ENCODE measurements around the gene ANKRD22.

Gene ANKRD22

DNA sequence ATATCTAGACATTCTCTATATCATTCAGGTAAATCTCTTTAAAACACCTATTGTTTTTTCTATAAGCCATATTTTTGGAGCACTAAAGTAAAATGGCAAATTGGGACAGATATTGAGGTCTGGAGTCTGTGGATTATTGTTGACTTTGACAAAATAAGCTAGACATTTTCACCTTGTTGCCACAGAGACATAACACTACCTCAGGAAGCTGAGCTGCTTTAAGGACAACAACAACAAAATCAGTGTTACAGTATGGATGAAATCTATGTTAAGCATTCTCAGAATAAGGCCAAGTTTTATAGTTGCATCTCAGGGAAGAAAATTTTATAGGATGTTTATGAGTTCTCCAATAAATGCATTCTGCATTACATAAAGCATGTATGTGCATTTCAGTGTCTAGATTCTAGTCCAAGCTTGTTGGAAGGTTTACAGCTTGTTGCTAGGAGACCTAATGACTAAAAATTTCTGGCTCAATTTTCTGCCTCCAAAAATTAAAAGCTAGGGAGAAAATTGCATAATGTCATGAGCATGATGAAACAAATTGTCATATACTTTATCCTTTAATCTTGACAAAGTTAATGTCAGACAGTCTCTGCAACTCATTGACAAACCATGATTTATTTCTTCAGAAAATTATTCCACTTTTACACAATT lies 30.8 kb downstream of the ANKRD22 start:
- H3K4me3 ChIP-seq (ENCODE audit: low read length) = no peak overlapping the region
- no peaks in the 10 kb centered on the region for H3K4me1 ChIP-seq (ENCODE audit: low read length)
- H3K27ac ChIP-seq (ENCODE audit: low read length) = no peak overlapping the region
- no peaks in the 10 kb centered on the region for H3K79me2 ChIP-seq (ENCODE audit: low read length)
- H3K4me2 ChIP-seq (ENCODE audit: low read depth, low read length) = no peak overlapping the region
- no peaks in the 10 kb centered on the region for H3F3A ChIP-seq (ENCODE audit: insufficient read depth, low read length)
- no peaks in the 10 kb centered on the region for H4K20me1 ChIP-seq (ENCODE audit: insufficient read depth, low read length)
- no peaks in the 10 kb centered on the region for H3K9me3 ChIP-seq (replicated peaks; ENCODE audit: insufficient read depth, low read length)
- TF ChIP-seq EZH2phosphoT487 (IDR thresholded peaks at IDR 0.05; ENCODE audit: low read length) (no peak), EZH2 (optimal IDR thresholded peaks at IDR 0.05; ENCODE audit: low read depth, low read length) (no peak)
- TF ChIP-seq, protein P1, sequence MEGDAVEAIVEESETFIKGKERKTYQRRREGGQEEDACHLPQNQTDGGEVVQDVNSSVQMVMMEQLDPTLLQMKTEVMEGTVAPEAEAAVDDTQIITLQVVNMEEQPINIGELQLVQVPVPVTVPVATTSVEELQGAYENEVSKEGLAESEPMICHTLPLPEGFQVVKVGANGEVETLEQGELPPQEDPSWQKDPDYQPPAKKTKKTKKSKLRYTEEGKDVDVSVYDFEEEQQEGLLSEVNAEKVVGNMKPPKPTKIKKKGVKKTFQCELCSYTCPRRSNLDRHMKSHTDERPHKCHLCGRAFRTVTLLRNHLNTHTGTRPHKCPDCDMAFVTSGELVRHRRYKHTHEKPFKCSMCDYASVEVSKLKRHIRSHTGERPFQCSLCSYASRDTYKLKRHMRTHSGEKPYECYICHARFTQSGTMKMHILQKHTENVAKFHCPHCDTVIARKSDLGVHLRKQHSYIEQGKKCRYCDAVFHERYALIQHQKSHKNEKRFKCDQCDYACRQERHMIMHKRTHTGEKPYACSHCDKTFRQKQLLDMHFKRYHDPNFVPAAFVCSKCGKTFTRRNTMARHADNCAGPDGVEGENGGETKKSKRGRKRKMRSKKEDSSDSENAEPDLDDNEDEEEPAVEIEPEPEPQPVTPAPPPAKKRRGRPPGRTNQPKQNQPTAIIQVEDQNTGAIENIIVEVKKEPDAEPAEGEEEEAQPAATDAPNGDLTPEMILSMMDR (IDR thresholded peaks at IDR 0.05; ENCODE audit: low read length) = no peak
- no peak for DNase-seq
- no peak overlapping the region for H2AFZ ChIP-seq (ENCODE audit: low read length)
- H3K36me3 ChIP-seq (replicated peaks; ENCODE audit: insufficient read depth, low read length) = no peaks in the 10 kb centered on the region
- no peak overlapping the region for H3K9ac ChIP-seq (ENCODE audit: low read length)
- H3K9me2 ChIP-seq (replicated peaks; ENCODE audit: insufficient read depth, low read length) = no peaks in the 10 kb centered on the region
- H3K27me3 ChIP-seq (replicated peaks; ENCODE audit: insufficient read depth, low read length) = no peaks in the 10 kb centered on the region

DNA sequence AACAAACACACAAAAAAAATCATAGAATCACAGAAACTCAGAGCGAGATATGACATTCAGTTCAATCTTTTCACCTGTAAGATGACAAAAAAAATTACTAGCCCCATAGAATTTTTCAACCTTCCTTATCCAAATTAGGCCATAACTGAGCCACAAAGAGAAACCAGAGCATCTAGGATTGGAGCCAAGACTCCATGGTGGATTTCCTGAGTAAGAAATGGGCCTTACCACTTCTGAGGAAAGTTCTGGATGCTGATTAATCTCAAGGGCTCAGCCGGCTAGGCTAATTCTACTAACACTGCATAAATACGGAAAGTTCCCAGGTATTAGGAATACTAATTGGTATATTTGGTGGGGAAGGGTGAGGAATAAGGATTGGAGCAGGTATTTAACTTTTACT lies 32.4 kb downstream of the ANKRD22 start:
- no peak overlapping the region for H3K27ac ChIP-seq (ENCODE audit: low read length)
- DNase-seq = no peak
- H3K9me3 ChIP-seq (replicated peaks; ENCODE audit: insufficient read depth, low read length) = no peaks in the 10 kb centered on the region
- H3F3A ChIP-seq (ENCODE audit: insufficient read depth, low read length) = no peaks in the 10 kb centered on the region
- no peaks in the 10 kb centered on the region for H3K9me2 ChIP-seq (replicated peaks; ENCODE audit: insufficient read depth, low read length)
- no peaks in the 10 kb centered on the region for H3K36me3 ChIP-seq (replicated peaks; ENCODE audit: insufficient read depth, low read length)
- no peaks in the 10 kb centered on the region for H4K20me1 ChIP-seq (ENCODE audit: insufficient read depth, low read length)
- no peak overlapping the region for H3K4me3 ChIP-seq (ENCODE audit: low read length)
- H3K27me3 ChIP-seq (replicated peaks; ENCODE audit: insufficient read depth, low read length) = no peaks in the 10 kb centered on the region
- H3K9ac ChIP-seq (ENCODE audit: low read length) = no peak overlapping the region
- H2AFZ ChIP-seq (ENCODE audit: low read length) = no peak overlapping the region
- no peaks in the 10 kb centered on the region for H3K4me1 ChIP-seq (ENCODE audit: low read length)
- TF ChIP-seq EZH2phosphoT487 (IDR thresholded peaks at IDR 0.05; ENCODE audit: low read length) (no peak), EZH2 (optimal IDR thresholded peaks at IDR 0.05; ENCODE audit: low read depth, low read length) (no peak)
- TF ChIP-seq, protein P1 (IDR thresholded peaks at IDR 0.05; ENCODE audit: low read length) = no peak
- H3K79me2 ChIP-seq (ENCODE audit: low read length) = no peaks in the 10 kb centered on the region
- H3K4me2 ChIP-seq (ENCODE audit: low read depth, low read length) = no peak overlapping the region

DNA sequence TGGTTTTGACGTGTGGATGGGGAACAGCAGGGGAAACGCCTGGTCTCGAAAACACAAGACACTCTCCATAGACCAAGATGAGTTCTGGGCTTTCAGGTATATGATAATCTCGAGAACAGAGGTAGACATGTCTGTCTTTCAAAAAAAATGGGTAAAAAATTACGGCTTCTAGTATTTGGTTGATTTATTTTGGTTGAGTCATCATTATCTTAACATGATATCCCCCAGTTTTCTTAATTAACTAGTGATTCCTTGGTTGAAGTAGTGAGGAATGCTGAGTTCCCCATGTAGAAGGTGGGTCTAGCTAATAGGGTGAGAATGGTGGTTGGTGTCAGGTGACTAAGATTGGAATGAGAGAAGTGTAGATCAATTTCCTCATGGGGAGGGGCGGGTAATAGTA lies 38.4 kb downstream of the ANKRD22 start:
- DNase-seq = no peak
- no peak overlapping the region for H2AFZ ChIP-seq (ENCODE audit: low read length)
- no peak overlapping the region for H3K4me2 ChIP-seq (ENCODE audit: low read depth, low read length)
- H3K9ac ChIP-seq (ENCODE audit: low read length) = no peak overlapping the region
- H3K36me3 ChIP-seq (replicated peaks; ENCODE audit: insufficient read depth, low read length) = no peaks in the 10 kb centered on the region
- H3K4me1 ChIP-seq (ENCODE audit: low read length) = no peaks in the 10 kb centered on the region
- no peaks in the 10 kb centered on the region for H3K79me2 ChIP-seq (ENCODE audit: low read length)
- no peaks in the 10 kb centered on the region for H3K9me3 ChIP-seq (replicated peaks; ENCODE audit: insufficient read depth, low read length)
- TF ChIP-seq, protein P1 (IDR thresholded peaks at IDR 0.05; ENCODE audit: low read length) = no peak
- TF ChIP-seq EZH2phosphoT487 (IDR thresholded peaks at IDR 0.05; ENCODE audit: low read length) (no peak), EZH2 (optimal IDR thresholded peaks at IDR 0.05; ENCODE audit: low read depth, low read length) (no peak)
- H4K20me1 ChIP-seq (ENCODE audit: insufficient read depth, low read length) = no peaks in the 10 kb centered on the region
- H3K4me3 ChIP-seq (ENCODE audit: low read length) = no peak overlapping the region
- H3F3A ChIP-seq (ENCODE audit: insufficient read depth, low read length) = no peaks in the 10 kb centered on the region
- no peak overlapping the region for H3K27ac ChIP-seq (ENCODE audit: low read length)
- no peaks in the 10 kb centered on the region for H3K9me2 ChIP-seq (replicated peaks; ENCODE audit: insufficient read depth, low read length)
- no peaks in the 10 kb centered on the region for H3K27me3 ChIP-seq (replicated peaks; ENCODE audit: insufficient read depth, low read length)
